Measurements from ENCODE around the gene KIRREL1. TPM values are rescaled to one million over a fixed set of nuclear protein-coding genes. Genes with fewer than 3 reads are reported as not detected.
A peak's percentile ranks its signal among the peaks of the same experiment; 100 is the strongest.

Gene KIRREL1
- total and polyA plus RNA-seq, 7 donors = 0.92 to 57.0 (median 29.0) TPM

DNA sequence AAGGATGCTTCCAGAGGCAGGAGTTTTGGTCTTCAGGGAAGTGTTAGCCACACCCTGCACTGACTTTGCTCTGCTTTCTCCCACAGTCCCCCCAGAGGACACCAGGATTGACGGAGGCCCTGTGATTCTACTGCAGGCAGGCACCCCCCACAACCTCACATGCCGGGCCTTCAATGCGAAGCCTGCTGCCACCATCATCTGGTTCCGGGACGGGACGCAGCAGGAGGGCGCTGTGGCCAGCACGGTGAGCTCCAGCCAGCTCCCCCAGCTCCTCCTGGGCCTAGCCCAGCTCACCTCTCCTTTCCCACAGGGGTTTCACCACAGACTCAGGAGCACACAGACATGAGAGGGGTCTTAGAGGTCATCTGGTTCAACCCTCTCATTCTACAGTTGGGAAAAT is 90.9 kb downstream of the KIRREL1 start:
- Histone ChIP-seq H3K4me1 (no peaks in the 10 kb centered on the region), H3K4me3 (no peak overlapping the region), H3K36me3 (peaks cover 8 to 92% (median 46%) of the 10 kb centered on the region in 4 donors), H3K9me3 (no peaks in the 10 kb centered on the region), H3K27me3 (no peaks in the 10 kb centered on the region), H3K27ac (no peak overlapping the region)
- DNase-seq = no peak
- TF ChIP-seq EP300 (IDR thresholded peaks at IDR 0.05) (no peak), POLR2AphosphoS5 (IDR thresholded peaks at IDR 0.05) (no peak), POLR2A (IDR thresholded peaks at IDR 0.05) (no peak)
- TF ChIP-seq, protein P1, sequence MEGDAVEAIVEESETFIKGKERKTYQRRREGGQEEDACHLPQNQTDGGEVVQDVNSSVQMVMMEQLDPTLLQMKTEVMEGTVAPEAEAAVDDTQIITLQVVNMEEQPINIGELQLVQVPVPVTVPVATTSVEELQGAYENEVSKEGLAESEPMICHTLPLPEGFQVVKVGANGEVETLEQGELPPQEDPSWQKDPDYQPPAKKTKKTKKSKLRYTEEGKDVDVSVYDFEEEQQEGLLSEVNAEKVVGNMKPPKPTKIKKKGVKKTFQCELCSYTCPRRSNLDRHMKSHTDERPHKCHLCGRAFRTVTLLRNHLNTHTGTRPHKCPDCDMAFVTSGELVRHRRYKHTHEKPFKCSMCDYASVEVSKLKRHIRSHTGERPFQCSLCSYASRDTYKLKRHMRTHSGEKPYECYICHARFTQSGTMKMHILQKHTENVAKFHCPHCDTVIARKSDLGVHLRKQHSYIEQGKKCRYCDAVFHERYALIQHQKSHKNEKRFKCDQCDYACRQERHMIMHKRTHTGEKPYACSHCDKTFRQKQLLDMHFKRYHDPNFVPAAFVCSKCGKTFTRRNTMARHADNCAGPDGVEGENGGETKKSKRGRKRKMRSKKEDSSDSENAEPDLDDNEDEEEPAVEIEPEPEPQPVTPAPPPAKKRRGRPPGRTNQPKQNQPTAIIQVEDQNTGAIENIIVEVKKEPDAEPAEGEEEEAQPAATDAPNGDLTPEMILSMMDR (IDR thresholded peaks at IDR 0.05) = no peak
- 91 to 94% methylated on average over 8 of the region's 8 CpGs for WGBS, 2 donors
- intact Hi-C loops (cut with DNase I) = no loop called here

DNA sequence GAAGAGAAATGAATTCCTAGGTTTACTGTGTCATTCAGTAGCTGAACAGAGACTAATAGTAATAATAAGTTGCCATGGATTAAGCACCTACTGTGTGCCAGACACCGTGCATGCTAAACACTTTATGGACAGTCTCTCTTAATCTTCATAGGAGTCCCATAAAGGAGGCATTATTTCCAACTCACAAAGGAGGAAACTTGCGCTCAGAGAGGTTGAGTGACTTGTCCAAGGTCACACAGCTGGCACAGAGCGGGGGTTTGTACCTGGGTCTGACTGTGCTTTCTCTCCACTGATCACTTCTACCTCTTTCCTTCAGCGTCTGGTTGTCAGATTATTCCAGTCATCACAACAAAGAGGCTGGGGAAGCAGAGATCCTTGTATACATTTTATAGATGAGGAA is 91.3 kb downstream of the KIRREL1 start:
- 92 to 93% methylated on average over 4 of the region's 4 CpGs for WGBS, 2 donors
- H3K4me1 ChIP-seq = no peaks in the 10 kb centered on the region
- intact Hi-C loops (cut with DNase I) = loop anchor here (5.0 kb wide), 2 partner anchors 38 to 47 kb away; no protein-coding TSS in a partner anchor

DNA sequence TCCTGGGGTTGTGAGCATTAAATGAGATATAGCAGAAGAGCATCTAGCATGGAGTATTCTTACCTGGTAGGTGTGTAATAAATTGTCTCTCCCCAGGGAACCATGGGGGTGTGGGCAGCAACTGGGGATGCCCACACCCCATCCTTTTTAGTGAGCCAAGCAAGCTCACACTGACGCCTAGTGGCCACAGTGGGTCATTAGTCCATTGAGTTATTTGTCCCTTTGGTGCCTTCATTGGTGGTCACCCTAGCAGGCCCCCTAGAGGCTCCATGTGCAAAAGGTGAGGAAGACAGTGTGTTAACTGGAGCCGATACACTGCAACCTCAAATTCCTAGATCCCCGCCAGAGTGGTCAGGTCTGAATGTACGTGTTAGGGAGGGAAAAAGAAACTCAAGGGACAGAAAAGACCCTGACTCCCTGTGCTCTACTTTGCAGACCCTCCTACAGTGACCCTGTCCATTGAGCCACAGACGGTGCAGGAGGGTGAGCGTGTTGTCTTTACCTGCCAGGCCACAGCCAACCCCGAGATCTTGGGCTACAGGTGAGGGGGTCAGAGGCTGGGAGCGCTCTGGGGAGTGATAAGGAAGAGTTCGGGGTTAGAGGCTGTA is 94.0 kb downstream of the KIRREL1 start:
- H3K4me1 ChIP-seq = no peaks in the 10 kb centered on the region
- intact Hi-C loops (cut with DNase I) = loop anchor here (1.0 to 5.0 kb wide), 3 partner anchors 35 to 95 kb away; no protein-coding TSS in a partner anchor
- no peak for TF ChIP-seq POLR2A (IDR thresholded peaks at IDR 0.05)
- TF ChIP-seq EP300 (IDR thresholded peaks at IDR 0.05) = no peak
- peak in 2 of 4 donors; percentile 9 to 21 for TF ChIP-seq POLR2AphosphoS5 (IDR thresholded peaks at IDR 0.05)
- TF ChIP-seq, protein P1 (IDR thresholded peaks at IDR 0.05) = peak; percentile 65 to 89 (median 80)
- H3K36me3 ChIP-seq = peaks cover 31 to 96% (median 55%) of the 10 kb centered on the region in 4 donors
- peak; percentile 78 for DNase-seq
- no peaks in the 10 kb centered on the region for H3K27me3 ChIP-seq
- H3K27ac ChIP-seq = no peak overlapping the region
- H3K4me3 ChIP-seq = no peak overlapping the region
- H3K9me3 ChIP-seq = no peaks in the 10 kb centered on the region
- 67% methylated on average over 9 of the region's 9 CpGs for WGBS, 2 donors

More for the DNA sequence above, 91.3 kb downstream of the KIRREL1 start:
- TF ChIP-seq POLR2A (IDR thresholded peaks at IDR 0.05) (no peak), POLR2AphosphoS5 (IDR thresholded peaks at IDR 0.05) (no peak), EP300 (IDR thresholded peaks at IDR 0.05) (no peak)
- TF ChIP-seq, protein P1 (IDR thresholded peaks at IDR 0.05) = no peak
- no peak overlapping the region for H3K27ac ChIP-seq
- H3K27me3 ChIP-seq = no peaks in the 10 kb centered on the region
- no peak overlapping the region for H3K4me3 ChIP-seq
- H3K36me3 ChIP-seq = peaks cover 12 to 92% (median 50%) of the 10 kb centered on the region in 4 donors
- DNase-seq = no peak
- H3K9me3 ChIP-seq = no peaks in the 10 kb centered on the region

DNA sequence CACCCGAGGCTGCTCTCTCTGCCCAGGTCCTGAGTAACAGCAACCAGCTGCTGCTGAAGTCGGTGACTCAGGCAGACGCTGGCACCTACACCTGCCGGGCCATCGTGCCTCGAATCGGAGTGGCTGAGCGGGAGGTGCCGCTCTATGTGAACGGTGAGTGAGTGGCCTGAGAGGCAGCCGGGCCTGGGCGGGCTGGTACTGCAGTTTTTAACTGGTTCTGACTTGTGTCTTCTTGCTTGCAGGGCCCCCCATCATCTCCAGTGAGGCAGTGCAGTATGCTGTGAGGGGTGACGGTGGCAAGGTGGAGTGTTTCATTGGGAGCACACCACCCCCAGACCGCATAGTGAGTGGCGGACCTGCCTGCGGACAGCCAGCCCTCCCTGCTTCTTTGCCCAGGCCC is 96.0 kb downstream of the KIRREL1 start:
- no peak for DNase-seq
- TF ChIP-seq POLR2AphosphoS5 (IDR thresholded peaks at IDR 0.05) = no peak
- no peak for TF ChIP-seq EP300 (IDR thresholded peaks at IDR 0.05)
- TF ChIP-seq POLR2A (IDR thresholded peaks at IDR 0.05) = no peak
- TF ChIP-seq, protein P1 (IDR thresholded peaks at IDR 0.05) = no peak
- WGBS, 2 donors = 93 to 95% methylated on average over 16 of the region's 16 CpGs
- H3K4me1 ChIP-seq = no peaks in the 10 kb centered on the region
- intact Hi-C loops (cut with DNase I) = loop anchor here (5.0 kb wide), 2 partner anchors 33 to 52 kb away; no protein-coding TSS in a partner anchor
- no peaks in the 10 kb centered on the region for H3K27me3 ChIP-seq
- H3K36me3 ChIP-seq = peaks cover 31 to 97% (median 67%) of the 10 kb centered on the region in 4 donors
- H3K4me3 ChIP-seq = no peak overlapping the region
- no peak overlapping the region for H3K27ac ChIP-seq
- no peaks in the 10 kb centered on the region for H3K9me3 ChIP-seq
